Activated CD4-positive, alpha-beta T cell treated with anti-CD3 and anti-CD28 coated beads, Interleukin-2, Interleukin-6, amounts not matched to agents 100 ng/mL and 50 ng/mL, durations not matched to agents 16 hours and 8 hours (primary cell): ENCODE data around the gene GATAD2B.
A peak's percentile ranks its signal among the peaks of the same experiment; 100 is the strongest.

Experiments
- DNase-seq: peaks from one replicate; pipeline ENCODE4 v3.0.0-alpha.2; 2020

The GATAD2B gene

DNA sequence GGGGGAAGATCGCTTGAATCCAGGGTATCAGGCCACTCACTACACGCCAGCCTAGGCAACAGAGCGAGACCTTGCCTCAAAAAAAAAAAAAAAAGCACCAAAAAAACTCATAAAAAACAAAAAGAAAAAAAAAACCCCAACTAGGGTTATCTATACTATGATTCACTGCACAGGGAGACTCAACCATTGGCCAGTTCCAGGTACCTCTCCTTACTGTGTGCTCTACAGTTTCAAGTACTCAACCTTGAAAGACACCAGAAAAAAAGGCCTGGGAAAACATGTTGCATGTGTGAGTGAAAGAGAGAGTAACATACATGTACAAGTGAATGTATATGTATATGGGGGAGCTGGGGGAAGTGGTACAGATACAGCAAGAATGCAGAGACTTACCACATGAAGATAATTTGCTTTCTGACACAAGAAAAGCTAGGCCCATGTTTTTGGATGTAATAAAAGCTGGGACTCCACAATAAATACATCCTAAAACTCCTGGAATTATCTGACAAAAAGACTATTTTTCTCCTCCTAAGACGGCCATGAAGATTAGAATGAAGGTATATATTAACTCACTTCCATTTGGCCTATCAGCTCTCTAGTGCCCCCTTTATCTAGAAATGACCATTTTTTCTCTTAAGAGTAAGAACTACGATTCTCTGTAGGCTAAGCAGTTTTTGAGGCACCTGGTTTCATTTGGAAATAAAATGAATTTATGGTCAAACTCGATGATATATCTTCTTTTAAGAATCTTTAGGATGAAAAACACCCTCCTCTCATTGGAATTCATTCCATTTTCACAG, 95.4 kb downstream of the GATAD2B start:
- DNase-seq: no peak

DNA sequence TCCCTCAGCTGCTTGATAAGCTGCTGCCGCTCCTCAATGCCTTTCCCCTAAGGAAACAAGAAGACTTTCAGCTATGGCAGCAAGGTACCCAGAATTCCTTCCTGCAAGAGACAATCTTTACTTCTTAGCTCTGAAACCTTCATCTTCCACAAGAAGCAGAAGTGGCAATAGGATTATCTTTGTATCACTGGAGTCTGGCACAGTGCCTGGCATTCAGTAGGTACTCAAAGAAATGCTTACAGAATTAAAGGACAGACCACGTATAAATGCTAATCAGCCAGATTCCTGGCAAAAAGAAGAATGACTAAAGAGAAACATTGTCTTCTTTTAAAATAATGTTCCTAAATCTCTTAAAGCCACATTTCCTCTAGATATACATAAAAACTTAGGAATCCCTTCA, 103.9 kb downstream of the GATAD2B start:
- no peak for DNase-seq

DNA sequence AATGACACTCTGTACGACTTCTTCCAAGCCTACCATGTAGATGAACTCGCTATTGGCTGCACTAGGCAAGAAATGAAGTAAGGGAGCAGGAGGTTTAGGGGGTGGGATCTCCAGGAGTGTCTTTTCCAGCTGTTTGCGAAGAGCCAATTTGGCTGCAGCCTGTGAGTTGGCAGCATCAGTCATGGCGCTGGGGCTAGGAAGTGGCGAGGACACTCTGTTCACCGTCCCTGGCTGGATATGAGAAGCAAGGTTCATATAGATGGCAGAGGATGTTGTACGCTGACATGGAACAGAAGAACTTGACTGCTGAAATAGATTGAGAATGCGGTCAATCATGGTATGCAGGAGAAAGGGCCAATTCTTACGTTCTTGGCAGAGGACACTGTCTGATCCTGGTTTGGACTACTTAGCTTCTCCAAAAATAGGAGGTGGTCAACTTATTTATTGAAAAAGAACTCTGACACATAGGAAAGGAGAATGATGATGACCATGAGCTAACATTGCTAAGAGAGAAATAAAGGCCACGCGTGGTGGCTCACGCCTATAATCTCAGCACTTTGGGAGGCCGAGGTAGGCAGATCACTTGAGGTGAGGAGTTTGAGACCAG, 106.4 kb downstream of the GATAD2B start:
- DNase-seq: no peak

DNA sequence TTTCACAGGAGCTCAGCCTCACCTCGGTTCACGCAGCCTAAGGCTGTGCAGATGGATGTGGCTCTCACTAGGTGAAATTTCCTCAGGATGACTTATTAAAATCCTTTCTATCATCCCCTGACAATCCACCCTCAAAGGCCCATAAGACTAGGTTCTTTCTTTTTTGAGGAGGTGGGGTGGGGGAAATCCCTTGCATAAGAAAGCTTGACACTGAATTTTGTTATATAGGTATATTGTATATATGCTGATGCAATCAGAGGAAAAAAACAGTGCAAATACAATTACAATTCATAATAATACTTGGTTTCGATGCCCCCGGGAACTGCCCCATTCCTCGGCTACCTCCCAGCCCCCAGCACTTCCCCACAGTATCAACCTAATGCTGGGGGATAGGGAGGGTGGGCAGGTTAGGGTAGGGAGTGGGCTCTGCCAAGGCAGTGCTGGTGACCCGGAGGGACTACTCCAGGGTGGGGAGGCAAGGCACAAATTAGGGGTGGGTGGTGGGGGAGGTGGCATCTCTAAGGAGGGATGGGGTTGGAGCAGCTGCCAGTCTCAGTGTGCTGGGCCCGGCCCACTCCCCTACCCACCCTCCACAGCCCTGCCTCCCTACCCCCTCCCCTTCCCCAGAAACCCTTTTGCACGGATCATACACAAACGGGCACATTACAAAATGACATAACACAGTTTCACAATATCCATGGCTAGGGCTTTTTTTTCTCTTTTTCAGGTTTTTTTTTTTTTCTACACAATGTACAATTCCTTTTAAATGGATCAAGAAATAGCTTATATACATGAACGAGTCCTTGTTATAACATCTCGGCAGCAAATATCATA, 116.7 kb downstream of the GATAD2B start:
- DNase-seq: no peak

DNA sequence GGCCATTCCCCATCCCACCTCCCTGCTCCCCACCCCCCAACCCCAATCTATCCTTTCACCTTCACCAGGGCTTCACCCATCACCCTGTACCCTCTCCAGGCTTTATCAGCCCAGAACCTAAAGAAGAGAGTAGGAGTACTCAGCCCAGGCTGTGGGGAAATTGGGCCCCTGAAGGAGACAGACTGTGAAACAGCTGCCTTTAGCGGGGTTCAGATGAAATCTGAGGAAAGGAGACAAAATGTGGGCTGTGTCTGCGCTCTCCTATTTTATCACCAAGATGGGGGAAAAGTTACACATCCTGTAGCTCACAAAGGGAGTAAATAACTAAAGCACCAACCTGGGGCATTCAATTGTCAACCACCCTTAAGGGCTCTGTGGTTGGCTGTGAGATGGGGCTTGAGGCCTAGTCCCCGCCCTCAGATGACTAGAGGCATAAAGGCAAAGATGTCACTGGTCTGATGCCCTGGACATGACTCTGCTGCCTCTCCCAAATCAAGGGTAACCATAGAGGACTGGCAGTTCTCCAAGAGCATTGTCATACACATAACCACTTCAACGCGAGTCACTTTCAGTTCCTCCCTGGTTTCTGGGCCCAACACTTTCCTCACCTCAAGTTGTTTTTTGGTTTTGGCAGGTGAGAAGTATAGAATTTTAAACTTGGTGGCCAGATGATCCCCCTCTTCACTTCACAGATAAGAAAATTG, 117.6 kb downstream of the GATAD2B start:
- peak; percentile 84 for DNase-seq

DNA sequence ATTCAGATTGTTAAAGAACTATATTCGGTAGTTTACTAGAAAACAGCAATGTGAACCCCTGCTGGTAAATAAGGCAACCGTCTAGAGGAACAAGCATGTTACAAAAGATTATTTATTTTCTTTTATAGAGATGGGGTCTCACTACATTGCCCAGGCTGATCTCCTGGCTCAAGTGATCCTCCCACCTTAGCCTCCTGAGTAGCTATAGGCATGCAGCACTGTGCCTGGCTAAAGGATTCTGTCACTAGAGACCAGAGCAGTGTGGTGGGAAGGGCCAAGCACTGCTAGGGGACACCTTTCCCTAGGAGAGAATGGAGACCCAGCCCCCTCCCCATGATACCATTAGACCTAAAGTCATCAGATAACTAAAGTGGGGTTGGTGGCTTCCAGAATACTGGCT, 118.7 kb downstream of the GATAD2B start:
- DNase-seq: no peak

DNA sequence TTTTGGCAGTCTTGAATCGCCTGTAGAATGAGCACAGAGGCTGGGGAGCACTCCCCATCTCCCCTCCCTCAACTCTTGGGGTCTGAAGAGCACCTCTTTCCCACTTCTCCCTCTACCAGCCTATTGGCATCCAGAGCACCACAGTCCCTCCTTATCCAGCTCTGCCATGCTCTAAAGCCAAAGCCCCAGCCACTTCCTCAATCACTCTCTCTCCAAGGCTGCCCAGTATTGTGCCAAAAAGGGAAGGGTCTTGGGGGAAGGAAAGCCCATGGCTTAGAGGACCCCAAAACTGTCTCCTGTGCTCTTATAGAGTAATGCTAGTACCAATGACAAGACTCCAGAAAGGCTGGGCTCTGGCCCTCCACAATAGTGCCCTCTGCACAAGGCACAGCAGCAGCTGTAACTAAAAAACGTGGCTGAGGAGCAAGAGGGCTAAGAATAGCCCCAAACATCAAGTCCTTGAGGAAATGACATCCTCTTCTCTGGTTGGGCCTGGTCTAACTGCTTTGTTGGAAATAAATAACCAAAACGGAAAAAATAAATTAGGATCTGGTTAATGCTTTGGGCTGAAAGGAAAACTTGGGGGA, 119.2 kb downstream of the GATAD2B start:
- no peak for DNase-seq

DNA sequence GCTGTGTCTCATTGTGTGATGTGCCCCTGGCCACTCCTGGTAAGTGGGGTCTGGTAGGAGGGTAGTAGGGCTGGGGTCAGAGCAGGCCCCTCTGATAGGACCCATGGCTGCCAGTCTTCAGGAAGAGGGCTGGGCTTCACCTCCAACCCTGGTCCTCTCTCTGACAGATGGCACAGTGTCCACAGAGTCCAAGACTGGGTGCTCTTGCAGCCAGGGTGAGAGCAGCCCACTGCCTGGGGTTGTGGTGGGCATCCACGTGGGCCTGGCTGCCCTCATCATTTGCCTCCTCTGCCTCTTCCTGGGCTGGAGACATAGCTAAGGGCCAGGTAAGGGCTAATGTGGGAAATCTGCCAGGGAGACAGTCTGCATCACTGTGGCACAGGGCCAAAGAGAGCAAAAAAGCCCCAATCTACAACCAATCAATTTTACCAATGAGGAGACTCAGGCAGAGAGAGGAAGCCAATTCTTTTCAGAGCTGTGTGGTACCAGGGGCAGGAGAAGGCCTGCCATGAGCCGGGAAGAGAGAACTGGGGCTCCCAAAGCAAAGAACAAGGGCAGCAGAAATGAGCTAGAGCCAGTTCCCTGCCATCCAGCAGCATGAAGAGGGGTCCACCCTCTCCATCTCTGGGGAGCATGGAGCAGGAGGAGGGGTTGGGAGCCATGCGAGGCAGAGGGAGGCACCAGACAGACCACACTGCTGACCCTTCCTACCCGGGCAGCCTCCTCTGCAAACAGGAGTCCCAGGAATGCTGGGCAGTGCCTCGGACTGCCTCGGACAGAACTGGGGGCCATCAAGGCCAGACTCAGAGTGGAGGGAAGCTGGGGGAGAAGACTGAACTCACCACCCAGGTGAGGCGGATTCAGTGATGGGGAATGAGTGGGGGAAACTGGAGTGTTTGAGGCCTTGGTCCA, 120.7 kb downstream of the GATAD2B start:
- no peak for DNase-seq

DNA sequence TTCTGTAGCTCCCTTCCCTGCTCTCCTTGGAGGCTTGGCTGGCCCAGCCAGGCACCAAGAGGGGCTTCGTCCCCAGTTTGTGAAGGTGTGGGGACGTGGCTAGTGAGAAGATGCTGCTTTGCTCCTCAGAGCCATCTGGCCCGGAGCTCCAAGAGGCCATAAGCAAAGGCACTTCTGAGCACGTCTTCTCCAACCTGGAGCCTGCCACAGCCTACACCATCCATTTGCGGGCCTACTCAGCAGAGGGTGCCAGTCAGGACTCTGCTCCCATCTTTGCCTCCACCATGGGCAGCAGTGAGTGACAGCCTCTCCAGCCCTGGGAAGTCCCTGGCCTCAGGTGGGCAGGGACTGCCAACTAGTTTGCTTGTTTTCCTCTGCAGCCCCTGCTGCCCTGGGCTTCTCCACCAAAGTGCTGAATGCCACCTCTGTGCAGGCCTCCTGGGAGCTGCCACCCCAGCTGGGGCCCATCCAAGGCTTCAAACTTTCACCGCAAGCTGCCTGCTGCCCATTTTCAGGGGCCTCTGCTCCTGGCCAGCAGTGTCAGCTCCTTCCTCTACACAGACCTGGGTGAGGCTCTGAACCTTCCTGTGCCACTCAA, 121.6 kb downstream of the GATAD2B start:
- no peak for DNase-seq

DNA sequence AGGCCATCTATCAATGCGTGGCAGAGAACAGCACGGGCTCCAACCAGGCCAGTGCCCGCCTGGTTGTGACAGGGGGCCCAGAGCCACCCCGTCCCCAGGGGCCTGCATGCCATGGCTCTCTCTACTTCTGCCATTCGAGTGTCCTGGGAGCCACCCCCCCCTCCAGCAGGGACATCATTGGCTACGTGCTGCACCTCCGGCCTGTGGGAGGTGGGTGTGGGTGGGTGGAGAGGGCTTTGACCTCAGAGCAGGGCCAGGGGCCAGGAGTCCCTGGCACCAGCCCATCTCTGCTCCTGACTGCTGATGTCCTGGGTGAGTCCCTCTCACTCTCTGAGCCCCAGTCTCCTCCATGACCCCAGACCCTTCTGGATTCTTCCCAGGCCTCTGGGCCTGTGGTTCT, 122.3 kb downstream of the GATAD2B start:
- no peak for DNase-seq

DNA sequence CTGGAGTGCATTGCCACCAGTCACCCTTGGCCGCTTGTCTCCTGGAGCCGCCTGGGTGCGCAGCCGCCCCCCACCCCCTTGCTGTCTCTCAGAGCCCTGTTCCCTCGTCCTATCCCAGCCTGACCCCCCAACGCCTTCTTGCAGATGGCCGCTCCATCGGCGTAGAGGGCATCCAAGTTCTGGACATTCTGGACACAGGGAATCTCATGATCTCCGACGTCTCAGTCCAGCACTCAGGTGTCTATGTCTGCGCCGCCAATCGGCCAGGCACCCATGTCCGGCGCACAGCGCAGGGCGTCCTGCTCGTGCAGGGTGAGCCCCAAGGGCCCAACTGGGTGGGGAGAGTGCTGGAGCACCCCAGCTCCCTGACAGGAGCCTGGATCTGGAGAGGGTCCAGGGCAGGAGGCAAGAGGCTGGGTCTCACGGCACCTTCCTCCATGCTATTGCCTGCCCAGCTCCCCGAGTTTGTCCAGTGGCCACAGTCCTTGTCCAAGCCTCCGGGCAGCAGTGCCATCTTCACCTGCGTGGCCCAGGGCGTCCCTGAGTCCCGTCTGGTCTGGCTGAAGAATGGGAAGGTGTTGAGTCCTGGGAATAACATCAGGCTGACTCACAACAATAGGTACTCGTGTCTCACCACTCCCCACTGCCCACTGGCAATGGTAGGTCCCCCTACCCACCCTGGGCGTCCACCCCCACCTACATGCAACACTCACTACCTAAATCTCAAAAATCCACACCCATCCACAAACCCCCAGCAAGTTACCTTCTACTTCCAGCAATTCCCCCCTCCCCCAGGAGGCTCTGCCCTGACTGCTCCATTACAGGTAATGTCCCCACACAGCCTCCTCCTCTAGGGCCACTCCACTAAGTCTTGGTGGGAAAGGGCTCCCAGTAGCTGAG, 123.0 kb downstream of the GATAD2B start:
- no peak for DNase-seq

DNA sequence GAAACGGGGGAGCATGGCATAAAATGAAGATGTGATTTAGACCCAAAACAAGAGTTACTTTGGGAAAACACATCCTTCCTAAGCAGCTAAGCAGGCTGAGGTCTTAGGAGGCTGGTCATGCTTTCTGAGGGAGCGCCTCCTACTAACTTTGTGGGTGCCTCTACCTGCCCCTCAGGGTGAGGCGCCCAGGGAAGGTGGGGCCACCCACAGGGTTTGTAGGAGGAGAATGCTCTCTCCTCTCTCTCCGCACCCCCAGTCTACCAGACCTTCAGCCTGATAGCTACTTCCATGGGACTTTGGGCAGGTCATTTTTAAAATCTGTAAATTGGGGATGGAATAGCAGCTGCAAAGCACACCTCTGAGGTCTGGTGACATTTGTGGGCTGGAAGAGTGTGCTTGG, 123.8 kb downstream of the GATAD2B start:
- no peak for DNase-seq

DNA sequence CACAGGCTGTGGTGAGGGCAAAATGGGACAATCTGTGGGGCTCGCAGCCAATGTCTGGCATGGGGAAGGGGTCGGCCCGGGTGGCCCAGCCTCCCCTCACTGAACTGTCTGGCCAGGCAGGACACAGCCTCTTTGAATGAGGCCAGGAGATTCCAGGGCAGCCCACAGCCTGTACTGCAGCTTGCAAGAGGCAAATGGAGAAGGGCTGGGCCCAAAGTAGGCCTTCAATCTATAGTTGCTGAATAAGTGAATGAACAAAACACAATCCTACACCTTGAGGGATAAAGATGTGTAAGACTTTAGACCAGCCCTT, 124.3 kb downstream of the GATAD2B start:
- DNase-seq: no peak

DNA sequence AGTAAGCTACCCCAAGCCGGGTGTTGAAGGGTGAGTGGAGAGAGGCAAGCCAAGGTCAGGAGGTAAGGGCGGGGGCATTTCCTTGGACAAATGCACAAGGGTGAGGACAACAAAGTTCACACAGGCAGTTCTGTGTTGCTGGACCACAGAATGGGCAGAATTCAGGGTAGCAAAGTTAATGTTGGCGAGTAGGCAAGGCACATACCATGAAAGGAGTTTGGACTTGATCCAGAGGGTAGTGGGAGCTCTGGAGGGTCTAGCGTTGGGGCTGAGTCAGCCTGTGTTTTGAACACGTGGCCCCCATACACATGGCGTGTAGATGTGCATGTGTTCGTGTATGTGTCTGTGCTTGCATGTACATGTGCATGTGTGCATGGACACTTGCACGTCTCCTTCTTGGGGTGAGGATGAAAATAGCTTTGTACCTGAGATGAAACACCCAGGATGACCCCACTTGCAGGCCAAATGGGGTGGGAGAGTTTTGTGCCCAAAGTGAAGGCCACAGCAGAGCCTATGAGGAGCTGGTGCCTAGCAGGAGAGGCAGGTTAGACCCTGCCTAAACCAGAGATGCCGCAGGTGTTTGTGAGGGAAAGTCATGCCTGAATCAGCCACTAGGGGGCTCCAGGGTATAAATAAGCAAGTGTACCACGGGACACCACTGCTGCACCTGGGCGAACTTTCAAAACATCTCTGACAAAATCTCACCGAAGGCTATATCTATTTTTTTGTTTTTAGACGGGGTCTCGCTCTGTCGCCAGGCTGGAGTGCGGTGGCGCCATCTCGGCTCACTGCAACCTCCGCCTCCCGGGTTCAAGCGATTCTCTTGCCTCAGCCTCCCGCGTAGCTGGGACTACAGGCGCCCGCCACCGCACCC, 125.7 kb downstream of the GATAD2B start:
- DNase-seq: peak; percentile 88

DNA sequence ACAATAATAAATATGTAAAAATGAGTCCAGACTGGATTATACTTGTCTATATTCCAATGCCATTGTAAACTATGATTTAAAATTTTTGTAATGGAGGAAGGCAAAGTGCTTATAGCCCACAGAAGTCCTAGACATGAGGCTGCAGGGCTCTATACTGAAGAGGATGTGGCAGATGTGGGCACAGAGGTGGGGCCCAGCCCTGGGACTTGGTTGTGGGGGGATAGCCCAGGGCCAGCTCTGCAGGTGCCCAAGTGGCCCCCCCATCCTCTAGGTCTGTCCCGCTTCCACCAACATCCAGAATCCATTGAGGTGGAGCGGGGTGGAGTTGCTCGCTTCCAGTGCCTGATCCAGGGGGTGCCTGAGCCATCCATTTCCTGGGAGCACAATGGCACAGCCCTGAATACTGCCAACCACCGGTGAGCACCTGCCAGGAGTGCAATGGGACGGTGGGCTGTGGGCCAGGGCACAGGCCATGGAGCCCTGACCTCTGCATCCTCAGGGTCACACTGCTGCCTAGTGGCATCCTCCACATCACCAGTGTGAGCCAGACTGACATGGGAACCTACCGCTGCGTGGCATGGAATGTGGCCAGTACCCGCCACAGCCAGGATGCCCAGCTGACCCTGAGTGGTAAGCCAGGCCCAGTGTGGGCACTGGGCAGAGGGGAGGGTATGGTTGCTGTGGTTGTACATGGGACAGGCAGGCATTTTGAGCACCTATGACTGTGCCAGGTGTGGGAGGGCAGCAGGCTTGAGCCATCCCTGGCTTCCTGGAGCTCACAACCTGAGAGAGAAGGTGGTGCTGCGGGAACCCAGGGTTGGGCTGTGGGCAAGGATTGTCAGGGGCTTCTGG, 126.6 kb downstream of the GATAD2B start:
- DNase-seq: no peak

DNA sequence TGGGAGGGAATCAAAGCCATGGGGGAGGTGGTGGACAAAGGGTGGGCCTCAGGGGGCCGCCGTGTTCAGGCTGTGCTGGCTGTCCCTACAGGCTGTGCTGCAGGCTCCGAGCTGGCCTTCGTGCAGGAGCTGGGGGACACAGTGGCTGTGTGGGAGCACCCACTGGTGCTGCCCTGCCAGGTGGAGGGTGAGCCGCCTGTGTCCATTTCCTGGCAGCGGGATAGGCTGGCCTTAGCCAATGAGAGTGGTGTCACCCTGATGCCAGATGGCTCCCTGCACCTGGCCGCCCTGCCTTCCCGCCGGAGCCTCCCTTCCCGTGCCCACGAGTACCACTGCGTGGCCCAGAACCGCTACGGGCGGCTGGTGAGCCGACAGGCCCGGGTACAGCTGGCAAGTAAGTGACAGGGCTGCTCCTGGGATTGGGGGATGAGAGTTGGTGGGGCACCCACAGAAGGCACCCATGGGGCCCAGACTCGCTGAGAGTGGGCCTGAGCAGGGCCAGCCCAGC, 127.4 kb downstream of the GATAD2B start:
- DNase-seq: no peak

DNA sequence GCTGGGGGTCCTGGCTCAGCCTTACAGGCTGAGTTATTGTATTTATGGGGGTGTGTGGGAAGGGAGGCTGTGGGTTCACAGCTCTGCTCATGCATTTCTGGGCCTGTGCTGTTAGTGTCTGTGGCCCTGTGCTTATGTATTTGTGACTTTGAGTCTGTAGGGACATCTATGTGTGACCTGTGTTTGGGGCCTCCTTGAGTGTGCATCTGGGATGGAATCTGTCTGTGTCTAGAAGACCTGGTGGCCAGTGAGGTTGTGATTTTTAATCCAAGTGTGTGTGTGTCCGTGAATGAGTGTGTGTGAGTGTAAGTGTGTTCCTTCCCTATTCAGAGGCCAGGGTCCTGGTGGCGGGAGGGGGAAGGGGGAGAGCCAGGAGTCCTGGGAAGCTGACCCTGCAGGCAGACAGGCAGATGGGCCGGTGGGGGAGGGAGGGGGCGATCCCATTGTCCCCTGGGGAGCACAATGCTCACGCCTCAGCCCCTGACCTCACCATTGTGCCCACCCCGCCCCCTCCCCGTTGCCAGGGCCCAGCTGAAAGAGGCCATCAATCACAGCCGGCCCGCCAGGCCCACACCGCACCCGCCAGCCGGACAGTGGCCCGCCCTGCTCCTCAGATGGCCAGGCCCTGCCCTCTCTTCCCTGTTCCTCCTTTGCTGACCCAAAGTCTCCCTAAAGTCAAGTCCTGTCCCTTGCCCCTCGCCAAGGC, 128.0 kb downstream of the GATAD2B start:
- no peak for DNase-seq
